Parathyroid adenoma (tissue), 2 donors: ENCODE measurements around the gene MDM4.
"Not testable (repeated sequence)": the region's sequence is repeated elsewhere in the genome, so short reads cannot be mapped to it uniquely, and the experiment has no call there.

Source experiments
- H2AFZ ChIP-seq: fragments of 300-600 bp; sonication (generic); one replicate; pipeline ENCODE4 v1.7.0; 2017; ENCODE audit warnings: antibody characterized with exemption, mild to moderate bottlenecking
- H3K27ac ChIP-seq: fragments of 300-600 bp; sonication (generic); one replicate; pipeline ENCODE4 v1.7.0; 2017
- H3K27me3 ChIP-seq: fragments of 300-600 bp; sonication (generic); one replicate; pipeline ENCODE4 v1.7.0; 2017; ENCODE audit warnings: low read length; ENCODE audit not compliant: control insufficient read depth, insufficient read depth
- H3K36me3 ChIP-seq: fragments of 300-600 bp; sonication (generic); one replicate; pipeline ENCODE4 v1.7.0; 2017; ENCODE audit warnings: low read length; ENCODE audit not compliant: control insufficient read depth, insufficient read depth
- H3K4me1 ChIP-seq: fragments of 300-600 bp; sonication (generic); one replicate; pipeline ENCODE4 v1.7.0; 2017; ENCODE audit warnings: control low read depth
- H3K4me2 ChIP-seq: fragments of 300-600 bp; sonication (generic); one replicate; pipeline ENCODE4 v1.7.0; 2017; ENCODE audit warnings: low read length
- H3K4me3 ChIP-seq: fragments of 300-600 bp; sonication (generic); one replicate; pipeline ENCODE4 v1.7.0; 2017; ENCODE audit warnings: low read depth, low read length
- H3K79me2 ChIP-seq: fragments of 300-600 bp; sonication (generic); one replicate; pipeline ENCODE4 v1.7.0; 2017; ENCODE audit warnings: control low read depth
- H3K9ac ChIP-seq: fragments of 300-600 bp; sonication (generic); one replicate; pipeline ENCODE4 v1.7.0; 2017; ENCODE audit warnings: mild to moderate bottlenecking
- H3K9me3 ChIP-seq: fragments of 300-600 bp; sonication (generic); one replicate; pipeline ENCODE4 v1.7.0; 2017; ENCODE audit warnings: low read length; ENCODE audit not compliant: control insufficient read depth
- CTCF ChIP-seq: fragments of 300-600 bp; sonication (generic); IDR thresholded peaks from one replicate; pipeline ENCODE4 v1.7.0; 2017; ENCODE audit warnings: antibody characterized with exemption, mild to moderate bottlenecking
- donor health status: primary hyperparathyroidism.

MDM4 gene

GRCh38 chr1:204520834-204521709 is 4.9 kb downstream of the MDM4 start:
- Histone ChIP-seq H3K79me2 (peaks cover 15% of the 10 kb centered on the region), H3K9me3 (no peaks in the 10 kb centered on the region), H3K27me3 (no peaks in the 10 kb centered on the region), H3K4me2 (no peak overlapping the region), H3K4me3 (no peak overlapping the region), H3K4me1 (no peaks in the 10 kb centered on the region), H2AFZ (no peak overlapping the region), H3K36me3 (no peaks in the 10 kb centered on the region), H3K9ac (no peak overlapping the region), H3K27ac (no peak overlapping the region)
- no peak for TF ChIP-seq CTCF

GRCh38 chr1:204521941-204522521 is 5.8 kb downstream of the MDM4 start:
- not testable (repeated sequence) for H3K27ac ChIP-seq, H3K4me2 ChIP-seq, H3K27me3 ChIP-seq, H3K9me3 ChIP-seq, H3K4me3 ChIP-seq, H3K4me1 ChIP-seq, H2AFZ ChIP-seq, H3K9ac ChIP-seq, H3K36me3 ChIP-seq
- peaks cover 11% of the 10 kb centered on the region for H3K79me2 ChIP-seq

GRCh38 chr1:204523605-204524215 is 7.5 kb downstream of the MDM4 start:
- Histone ChIP-seq H3K27ac (no peak overlapping the region), H3K9me3 (no peaks in the 10 kb centered on the region), H3K9ac (no peak overlapping the region), H3K79me2 (peaks cover 4% of the 10 kb centered on the region), H3K36me3 (no peaks in the 10 kb centered on the region), H3K27me3 (no peaks in the 10 kb centered on the region), H3K4me1 (no peaks in the 10 kb centered on the region), H3K4me2 (no peak overlapping the region), H2AFZ (no peak overlapping the region), H3K4me3 (no peak overlapping the region)
- no peak for TF ChIP-seq CTCF

GRCh38 chr1:204524986-204525385 is 8.8 kb downstream of the MDM4 start:
- Histone ChIP-seq H3K36me3 (no peaks in the 10 kb centered on the region), H3K4me3 (no peak overlapping the region), H3K79me2 (no peaks in the 10 kb centered on the region), H3K27me3 (no peaks in the 10 kb centered on the region), H2AFZ (no peak overlapping the region), H3K9ac (no peak overlapping the region), H3K4me2 (no peak overlapping the region), H3K4me1 (no peaks in the 10 kb centered on the region), H3K27ac (no peak overlapping the region), H3K9me3 (no peaks in the 10 kb centered on the region)
- TF ChIP-seq CTCF = no peak

- TF ChIP-seq CTCF = no peak
- Histone ChIP-seq H3K27me3 (no peaks in the 10 kb centered on the region), H3K4me2 (no peak overlapping the region), H3K9me3 (no peaks in the 10 kb centered on the region), H3K4me1 (peaks cover 3% of the 10 kb centered on the region), H3K36me3 (no peaks in the 10 kb centered on the region), H3K79me2 (no peaks in the 10 kb centered on the region), H3K9ac (no peak overlapping the region), H2AFZ (no peak overlapping the region), H3K4me3 (no peak overlapping the region), H3K27ac (no peak overlapping the region)
Measured at GRCh38 chr1:204528241-204528640, 12.0 kb downstream of the MDM4 start.
